A549 (cell line): ENCODE measurements around the gene TMEM248. TPM values are rescaled to one million over a fixed set of nuclear protein-coding genes. Genes with fewer than 3 reads are reported as not detected.

Source experiments
- ATAC-seq, 2 experiments: fragments of 200-7000 bp in 1 of 2; fragments of >200 bp in 1 of 2; cut with Nextera tagmentation in 1 of 2; cut with Tn5 transposase in 1 of 2; 3 replicates each; pipeline versions ENCODE4 v1.8.0 to v1.9.1; 2018 to 2020; ENCODE audit warnings: mild to moderate bottlenecking in 1 of 2, moderate library complexity in 1 of 2
- CTCF ChIA-PET: fragments of 300-600 bp; sonication (Branson Sonifier 250); formaldehyde crosslinking; extraction: SDS; loops from one replicate; lab custom pipeline; 2021; ENCODE audit warnings: antibody characterized with exemption, inconsistent platforms; lab: Yijun Ruan, JAX
- POLR2A ChIA-PET: fragments of 350-600 bp; formaldehyde crosslinking; extraction: SDS; loops from one replicate; lab custom pipeline; 2021; ENCODE audit warnings: antibody characterized with exemption, inconsistent platforms; lab: Yijun Ruan, JAX
- DNase-seq, 2 experiments: peaks; one replicate each; pipeline versions ENCODE4 v3.0.0 to v3.0.0-alpha.2; 2011 to 2016; ENCODE audit warnings: low read depth in 1 of 2, low spot score in 1 of 2
- FAIRE-seq: peaks from 2 replicates; lab custom pipeline; 2011; peaks lifted over from hg19 to GRCh38; lab: Jason Lieb, UNC
- H3K27ac ChIP-seq, 2 experiments: fragments of >200 bp; sonication (Bioruptor Twin); formaldehyde crosslinking; 3 replicates each; pipeline ENCODE4 v1.5.1; 2016 to 2017
- H3K4me1 ChIP-seq: fragments of >200 bp; sonication (Bioruptor Twin); formaldehyde crosslinking; 3 replicates; pipeline ENCODE4 v1.6.1; 2016
- H3K4me2 ChIP-seq: fragments of >200 bp; sonication (Bioruptor Twin); formaldehyde crosslinking; 3 replicates; pipeline ENCODE4 v1.6.1; 2016
- H3K4me3 ChIP-seq: fragments of >200 bp; sonication (Bioruptor Twin); formaldehyde crosslinking; 3 replicates; pipeline ENCODE4 v1.5.1; 2016
- H3K9me3 ChIP-seq: fragments of >200 bp; sonication (Bioruptor Twin); formaldehyde crosslinking; 3 replicates; pipeline ENCODE4 v1.6.1; 2016
- ELK1 ChIP-seq: fragments of 150-350 bp; IDR thresholded peaks from 2 replicates; pipeline ENCODE4 v1.6.1; 2014; ENCODE audit warnings: low read depth, mild to moderate bottlenecking, low read length
- EP300 ChIP-seq, 2 experiments: fragments of >200 bp; sonication (Bioruptor Twin); formaldehyde crosslinking; IDR thresholded peaks; 2 replicates in 1 of 2; 3 replicates in 1 of 2; pipeline ENCODE4 v1.6.1; 2016 to 2017
- FOSB ChIP-seq: fragments of 250-450 bp; sonication (Bioruptor Pico); IDR thresholded peaks from 2 replicates; pipeline ENCODE4 v1.5.0; 2020; ENCODE audit warnings: mild to moderate bottlenecking, moderate library complexity
- HDAC2 ChIP-seq: fragments of 200-600 bp; sonication (generic); IDR thresholded peaks from 2 replicates; pipeline ENCODE4 v1.6.1; 2016
- HEYL ChIP-seq: fragments of 250-450 bp; sonication (Bioruptor Pico); IDR thresholded peaks from 2 replicates; pipeline ENCODE4 v1.8.0; 2021; ENCODE audit warnings: mild to moderate bottlenecking, moderate library complexity
- JUN ChIP-seq, 2 experiments: fragments of >200 bp; sonication (Bioruptor Twin); formaldehyde crosslinking; IDR thresholded peaks; 2 replicates in 1 of 2; 3 replicates in 1 of 2; pipeline ENCODE4 v1.6.1; 2016 to 2017
- KDM1A ChIP-seq: fragments of 200-600 bp; sonication (generic); IDR thresholded peaks from 2 replicates; pipeline ENCODE4 v1.6.1; 2016; ENCODE audit warnings: low read depth, mild to moderate bottlenecking
- KDM5A ChIP-seq: fragments of 200-600 bp; sonication (generic); IDR thresholded peaks from 2 replicates; pipeline ENCODE4 v1.6.1; 2016; ENCODE audit warnings: antibody characterized with exemption, mild to moderate bottlenecking
- MAFK ChIP-seq: fragments of 450-650 bp; IDR thresholded peaks from 2 replicates; pipeline ENCODE4 v1.6.1; 2014; ENCODE audit not compliant: partially characterized antibody
- NPAS2 ChIP-seq: fragments of 250-450 bp; sonication (Bioruptor Pico); IDR thresholded peaks from 2 replicates; pipeline ENCODE4 v1.8.0; 2022; ENCODE audit warnings: mild to moderate bottlenecking, moderate library complexity, borderline replicate concordance
- NR3C1 ChIP-seq: fragments of >200 bp; sonication (Bioruptor Twin); formaldehyde crosslinking; IDR thresholded peaks from 3 replicates; pipeline ENCODE4 v1.6.1; 2017
- RAD21 ChIP-seq, 2 experiments: fragments of >200 bp in 1 of 2; sonication (Bioruptor Twin) in 1 of 2; formaldehyde crosslinking in 1 of 2; IDR thresholded peaks in 1 of 2; conservative IDR thresholded peaks in 1 of 2; 2 replicates in 1 of 2; 3 replicates in 1 of 2; pipeline ENCODE4 v1.6.1; 2012 to 2018; ENCODE audit warnings: inconsistent platforms in 1 of 2
- REST ChIP-seq: fragments of 200-600 bp; sonication (generic); IDR thresholded peaks from 2 replicates; pipeline ENCODE4 v1.6.1; 2016; ENCODE audit warnings: antibody characterized with exemption, mild to moderate bottlenecking, moderate library complexity
- TFCP2L1 ChIP-seq: fragments of 250-450 bp; sonication (Bioruptor Pico); IDR thresholded peaks from 2 replicates; pipeline ENCODE4 v1.5.0; 2021; ENCODE audit warnings: mild to moderate bottlenecking
- ZFP36 ChIP-seq: fragments of 450-650 bp; IDR thresholded peaks from 2 replicates; pipeline ENCODE4 v1.6.1; 2014; ENCODE audit warnings: borderline replicate concordance; ENCODE audit not compliant: partially characterized antibody
- WGBS: methylation state at CpG from one replicate; pipeline ENCODE4 v1.1.6; 2017; ENCODE audit errors: missing lambda C conversion rate; 5-methylcytosine and 5-hydroxymethylcytosine counted together
- polyA plus RNA-seq, 4 experiments: library from polyadenylated mRNA; depleted of rRNA in 3 of 4; stranded (reverse); fragments of >200 nt; fragmentation: RNase III in 1 of 4; extraction: RNeasy Plus Mini Kit Qiagen cat#74134 plus additional on column Dnase treatment in 1 of 4; gene quantifications; 2 replicates in 3 of 4; 3 replicates in 1 of 4; pipeline ENCODE4 v1.2.3, GENCODE V29; 2011 to 2017

Gene TMEM248
- polyA plus RNA-seq, 2 of the 4 experiments (the other 2 are of a cell fraction), result 53.7 to 128 TPM

- FAIRE-seq, result no peak
- no peak overlapping the region for H3K4me2 ChIP-seq
- ATAC-seq, result 0 out of 6 replicates have a peak, but pooled peaks of 1 of the 2 experiments have one; percentile 34
- POLR2A ChIA-PET, result no interaction called here
- TF ChIP-seq NPAS2 (CRISPR knock-in tag), result no peak
- TF ChIP-seq EP300 (IDR thresholded peaks at IDR 0.05), result no peak
- no peak for TF ChIP-seq FOSB (CRISPR knock-in tag)
- TF ChIP-seq REST, result peak; percentile 72; the same call in 1 of the 2 replicates
- TF ChIP-seq HDAC2, result no peak
- peak in 1 of 2 experiments; percentile 23; a peak in 1 of 5 replicates for TF ChIP-seq RAD21 (conservative IDR thresholded peaks at IDR 0.05 in 1 of 2, IDR thresholded peaks at IDR 0.05 in 1 of 2)
- TF ChIP-seq HEYL, result no peak
- no peak for TF ChIP-seq ELK1
- no peak for TF ChIP-seq KDM1A
- no peak for TF ChIP-seq MAFK
- no peak for DNase-seq
- CTCF ChIA-PET, result interaction anchor here (0.6 to 1.3 kb wide), 4 partner anchors 11 to 979 kb away, joined by 3 read pairs; no protein-coding TSS in a partner anchor
- H3K4me3 ChIP-seq, result no peak overlapping the region
- no peaks in the 10 kb centered on the region for H3K9me3 ChIP-seq
- WGBS, result 87% methylated on average over 5 of the region's 5 CpGs
- no peaks in the 10 kb centered on the region for H3K4me1 ChIP-seq
- no peak overlapping the region for H3K27ac ChIP-seq
Measured at GRCh38 chr7:66894463-66895080, 26.5 kb upstream of the TMEM248 start.

- CTCF ChIA-PET, result no interaction called here
- DNase-seq (no peak), ATAC-seq (no peak), FAIRE-seq (no peak)
- Histone ChIP-seq H3K4me3 (no peak overlapping the region), H3K4me1 (no peaks in the 10 kb centered on the region), H3K4me2 (no peak overlapping the region), H3K27ac (no peak overlapping the region), H3K9me3 (no peaks in the 10 kb centered on the region)
- WGBS, result 91% methylated on average over 3 of the region's 3 CpGs
- TF ChIP-seq MAFK, result no peak
- no peak for TF ChIP-seq KDM5A
- TF ChIP-seq JUN (IDR thresholded peaks at IDR 0.05), result no peak
- TF ChIP-seq KDM1A, result no peak
- POLR2A ChIA-PET, result no interaction called here
Measured at GRCh38 chr7:66896441-66896840, 24.6 kb upstream of the TMEM248 start.

- Histone ChIP-seq H3K4me2 (no peak overlapping the region), H3K27ac (no peak overlapping the region), H3K4me1 (no peaks in the 10 kb centered on the region), H3K9me3 (no peaks in the 10 kb centered on the region), H3K4me3 (no peak overlapping the region)
- ChIA-PET POLR2A (no interaction called here), CTCF (interaction anchor here (0.8 kb wide), 1 partner anchor 16 kb away, joined by 3 read pairs; no protein-coding TSS in a partner anchor)
- DNase-seq (no peak), ATAC-seq (no peak), FAIRE-seq (no peak)
- TF ChIP-seq TFCP2L1 (CRISPR knock-in tag), result no peak
- peak; percentile 52 for TF ChIP-seq ZFP36
- TF ChIP-seq NR3C1, result no peak
- 88% methylated on average over 7 of the region's 7 CpGs for WGBS
Measured at GRCh38 chr7:66899552-66900280, 21.3 kb upstream of the TMEM248 start.
